AG04449 (cell line): ENCODE measurements around the gene CCM2.

ENCODE experiments used
- CTCF ChIA-PET: fragments of 350-600 bp; formaldehyde crosslinking; extraction: SDS; loops from one replicate; lab custom pipeline; 2021; ENCODE audit warnings: antibody characterized with exemption; lab: Yijun Ruan, JAX
- POLR2A ChIA-PET: fragments of 400-600, 350-600 bp; formaldehyde crosslinking; extraction: SDS; loops from one replicate; lab custom pipeline; 2020; ENCODE audit warnings: antibody characterized with exemption, inconsistent platforms; lab: Yijun Ruan, JAX
- DNase-seq: peaks from one replicate; pipeline ENCODE4 v3.0.0-alpha.2; 2010; ENCODE audit warnings: low read depth, low spot score
- H3K4me3 ChIP-seq: 2 replicates; pipeline ENCODE4 v1.5.1; 2011; ENCODE audit warnings: low read depth, mild to moderate bottlenecking, control low read depth, low read length
- TF ChIP-seq, protein P1 (sequence below): IDR thresholded peaks from one replicate; pipeline ENCODE4 v1.5.1; 2011; ENCODE audit warnings: mild to moderate bottlenecking, moderate library complexity, low read length, control low read depth, inconsistent platforms; ENCODE audit not compliant: insufficient read depth; ENCODE audit errors: missing control alignments

Gene CCM2

GRCh38 chr7:45036796-45037195 lies 36.8 kb downstream of the CCM2 start:
- no peak for DNase-seq
- TF ChIP-seq, protein P1, sequence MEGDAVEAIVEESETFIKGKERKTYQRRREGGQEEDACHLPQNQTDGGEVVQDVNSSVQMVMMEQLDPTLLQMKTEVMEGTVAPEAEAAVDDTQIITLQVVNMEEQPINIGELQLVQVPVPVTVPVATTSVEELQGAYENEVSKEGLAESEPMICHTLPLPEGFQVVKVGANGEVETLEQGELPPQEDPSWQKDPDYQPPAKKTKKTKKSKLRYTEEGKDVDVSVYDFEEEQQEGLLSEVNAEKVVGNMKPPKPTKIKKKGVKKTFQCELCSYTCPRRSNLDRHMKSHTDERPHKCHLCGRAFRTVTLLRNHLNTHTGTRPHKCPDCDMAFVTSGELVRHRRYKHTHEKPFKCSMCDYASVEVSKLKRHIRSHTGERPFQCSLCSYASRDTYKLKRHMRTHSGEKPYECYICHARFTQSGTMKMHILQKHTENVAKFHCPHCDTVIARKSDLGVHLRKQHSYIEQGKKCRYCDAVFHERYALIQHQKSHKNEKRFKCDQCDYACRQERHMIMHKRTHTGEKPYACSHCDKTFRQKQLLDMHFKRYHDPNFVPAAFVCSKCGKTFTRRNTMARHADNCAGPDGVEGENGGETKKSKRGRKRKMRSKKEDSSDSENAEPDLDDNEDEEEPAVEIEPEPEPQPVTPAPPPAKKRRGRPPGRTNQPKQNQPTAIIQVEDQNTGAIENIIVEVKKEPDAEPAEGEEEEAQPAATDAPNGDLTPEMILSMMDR, result no peak
- ChIA-PET CTCF (interaction anchor here (1.4 kb wide), 1 partner anchor 34 kb away, joined by 4 read pairs; no protein-coding TSS in a partner anchor), POLR2A (no interaction called here)
- no peak overlapping the region for H3K4me3 ChIP-seq

GRCh38 chr7:45037876-45038275 lies 37.9 kb downstream of the CCM2 start:
- ChIA-PET POLR2A (no interaction called here), CTCF (no interaction called here)
- TF ChIP-seq, protein P1, result no peak
- DNase-seq, result no peak
- no peak overlapping the region for H3K4me3 ChIP-seq

- ChIA-PET CTCF (interaction anchor here (0.8 kb wide), 1 partner anchor 9 kb away, joined by 3 read pairs; no protein-coding TSS in a partner anchor), POLR2A (no interaction called here)
- TF ChIP-seq, protein P1, result no peak
- no peak overlapping the region for H3K4me3 ChIP-seq
- no peak for DNase-seq
Observed at GRCh38 chr7:45039106-45039505, 39.1 kb downstream of the CCM2 start.

DNA sequence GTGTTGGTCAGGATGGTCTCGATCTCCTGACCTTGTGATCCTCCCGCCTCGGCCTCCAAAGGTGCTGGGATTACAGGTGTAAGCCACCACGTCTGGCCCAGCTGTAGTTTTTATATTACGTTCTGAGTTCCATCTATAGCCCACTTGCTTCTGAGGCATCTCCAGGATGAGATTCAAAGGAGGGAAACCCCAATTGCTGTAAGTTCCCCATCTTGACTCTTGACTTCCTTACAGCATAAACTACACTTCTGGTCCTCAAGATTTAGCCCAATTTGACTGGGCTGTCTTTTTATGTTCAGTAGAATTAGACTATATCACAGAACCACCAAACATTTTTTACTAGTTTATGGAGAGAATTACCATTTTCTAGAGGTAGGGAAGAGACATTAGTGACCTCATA lies 44.3 kb downstream of the CCM2 start:
- ChIA-PET POLR2A (no interaction called here), CTCF (no interaction called here)
- H3K4me3 ChIP-seq, result no peak overlapping the region
- DNase-seq, result no peak
- TF ChIP-seq, protein P1, result no peak

DNA sequence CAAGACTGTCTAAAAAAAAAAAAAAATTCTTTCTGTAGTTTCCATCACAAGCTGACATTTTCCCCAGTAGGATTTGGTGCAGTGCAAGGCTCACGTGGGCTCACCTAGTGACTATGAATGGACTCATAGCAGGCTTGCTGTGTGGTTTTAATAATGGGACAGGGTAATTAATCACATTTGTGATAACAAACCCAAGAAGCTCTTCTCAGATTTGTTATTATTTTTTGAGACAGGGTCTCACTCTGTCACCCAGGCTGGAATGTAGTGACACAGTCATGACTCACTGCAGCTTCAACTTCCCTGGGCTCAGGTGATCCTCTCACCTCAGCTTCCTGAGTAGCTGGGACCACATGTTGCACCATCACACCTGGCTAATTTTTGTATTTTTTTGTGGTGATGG lies 48.7 kb downstream of the CCM2 start:
- TF ChIP-seq, protein P1, result no peak
- no peak for DNase-seq
- ChIA-PET CTCF (interaction anchor here (1.1 to 1.4 kb wide), 2 partner anchors 22 to 30 kb away, joined by 3 to 4 read pairs; no protein-coding TSS in a partner anchor), POLR2A (no interaction called here)
- H3K4me3 ChIP-seq, result no peak overlapping the region

GRCh38 chr7:45050198-45050597 lies 50.2 kb downstream of the CCM2 start:
- ChIA-PET CTCF (no interaction called here), POLR2A (interaction anchor here (0.9 kb wide), 1 partner anchor 39 kb away, joined by 3 read pairs; the partner anchor contains the start of gene NACAD)
- H3K4me3 ChIP-seq, result no peak overlapping the region
- no peak for DNase-seq
- TF ChIP-seq, protein P1, result no peak
